Neural progenitor cell (in vitro differentiated cells): ENCODE results near the gene ERBB4. TPM values are rescaled to one million over a fixed set of nuclear protein-coding genes. Genes with fewer than 3 reads are reported as not detected.

Experiments used
- DNase-seq: peaks from one replicate; pipeline ENCODE4 v3.0.0-alpha.2; 2016; ENCODE audit warnings: low spot score
- H2AFZ ChIP-seq: fragments of 200-600 bp; sonication (generic); replicated peaks from 2 replicates; pipeline ENCODE4 v1.6.1; 2016; ENCODE audit warnings: antibody characterized with exemption
- H3F3A ChIP-seq: fragments of 200-600 bp; sonication (generic); 2 replicates; pipeline ENCODE4 v1.6.1; 2016; ENCODE audit warnings: antibody characterized with exemption, low read depth
- H3K27ac ChIP-seq: fragments of 200-600 bp; sonication (generic); 2 replicates; pipeline ENCODE4 v1.5.1; 2016; ENCODE audit warnings: mild to moderate bottlenecking
- H3K27me3 ChIP-seq: fragments of 200-600 bp; sonication (generic); 2 replicates; pipeline ENCODE4 v1.6.1; 2016; ENCODE audit warnings: mild to moderate bottlenecking, moderate library complexity
- H3K36me3 ChIP-seq: fragments of 200-600 bp; sonication (generic); 2 replicates; pipeline ENCODE4 v1.5.1; 2016
- H3K4me1 ChIP-seq: fragments of 200-600 bp; sonication (generic); 2 replicates; pipeline ENCODE4 v1.6.1; 2016; ENCODE audit warnings: mixed run types
- H3K4me2 ChIP-seq: fragments of 200-600 bp; sonication (generic); 2 replicates; pipeline ENCODE4 v1.6.1; 2016
- H3K4me3 ChIP-seq: fragments of 200-600 bp; sonication (generic); 2 replicates; pipeline ENCODE4 v1.5.1; 2016
- H3K79me2 ChIP-seq: fragments of 200-600 bp; sonication (generic); 2 replicates; pipeline ENCODE4 v1.6.1; 2016; ENCODE audit warnings: low read depth
- H3K9ac ChIP-seq: fragments of 200-600 bp; sonication (generic); 2 replicates; pipeline ENCODE4 v1.6.1; 2016
- H3K9me3 ChIP-seq: fragments of 200-600 bp; sonication (generic); 2 replicates; pipeline ENCODE4 v1.5.1; 2016; ENCODE audit warnings: low read depth
- H4K20me1 ChIP-seq: fragments of 200-600 bp; sonication (generic); 2 replicates; pipeline ENCODE4 v1.6.1; 2016; ENCODE audit warnings: low read depth
- H3K27ac Mint-ChIP-seq: 3 replicates; pipeline ENCODE4 v1.8.0; 2021; ENCODE audit warnings: mixed read lengths
- H3K27me3 Mint-ChIP-seq: 2 replicates; pipeline ENCODE4 v1.8.0; 2022; ENCODE audit warnings: low read depth, mild to moderate bottlenecking, inconsistent platforms, moderate library complexity, mixed read lengths; ENCODE audit not compliant: insufficient read depth
- H3K36me3 Mint-ChIP-seq: 3 replicates; pipeline ENCODE4 v1.8.0; 2021; ENCODE audit warnings: mixed read lengths
- H3K4me1 Mint-ChIP-seq: 3 replicates; pipeline ENCODE4 v1.8.0; 2021; ENCODE audit warnings: mixed read lengths
- H3K4me3 Mint-ChIP-seq: 3 replicates; pipeline ENCODE4 v1.8.0; 2021; ENCODE audit warnings: mild to moderate bottlenecking, moderate library complexity, mixed read lengths
- H3K9me3 Mint-ChIP-seq: 3 replicates; pipeline ENCODE4 v1.8.0; 2020; ENCODE audit warnings: mixed read lengths
- CTCF ChIP-seq: fragments of 200-600 bp; sonication (generic); IDR thresholded peaks from 2 replicates; pipeline ENCODE4 v1.5.1; 2017; ENCODE audit warnings: antibody characterized with exemption, mild to moderate bottlenecking
- EZH2 ChIP-seq: fragments of 200-600 bp; sonication (generic); IDR thresholded peaks from 2 replicates; pipeline ENCODE4 v1.6.1; 2017; ENCODE audit warnings: antibody characterized with exemption, mild to moderate bottlenecking, moderate library complexity
- EZH2phosphoT487 ChIP-seq: fragments of 200-600 bp; sonication (generic); IDR thresholded peaks from 2 replicates; pipeline ENCODE4 v1.6.1; 2017; ENCODE audit warnings: antibody characterized with exemption
- total RNA-seq: library from RNA; depleted of rRNA; stranded (reverse); fragments of >200 nt; gene quantifications from 2 replicates; pipeline ENCODE4 v1.2.3, GENCODE V29; 2015; ENCODE audit warnings: low replicate concordance

The ERBB4 gene
- total RNA-seq, 1 donor from 2014 or later, result 1.5 TPM

DNA sequence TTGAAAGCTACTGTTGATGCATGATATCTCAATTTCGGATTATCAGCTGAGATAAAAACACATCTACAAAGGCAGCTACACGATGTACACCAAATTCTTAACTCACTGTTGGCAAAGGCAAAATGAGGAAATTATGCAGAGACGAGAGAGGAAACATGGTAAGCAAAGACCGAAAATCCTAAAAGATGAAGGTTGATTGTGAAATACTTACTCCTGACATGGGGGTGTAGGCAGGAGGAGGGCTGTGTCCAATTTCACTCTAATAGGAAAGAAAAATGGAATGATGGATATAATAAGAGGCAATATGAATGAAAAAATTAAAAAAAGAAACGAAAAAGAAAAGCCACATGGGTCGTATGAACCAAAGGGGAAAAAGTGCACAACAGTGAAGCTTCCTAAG is 1150.9 kb downstream of the ERBB4 start:
- no peaks in the 10 kb centered on the region for H3K27me3 ChIP-seq
- no peak for DNase-seq
- H3K4me3 ChIP-seq, result no peak overlapping the region
- no peak overlapping the region for H3K4me2 ChIP-seq
- H4K20me1 ChIP-seq, result no peaks in the 10 kb centered on the region
- H3K27me3 Mint-ChIP-seq, result no peaks in the 10 kb centered on the region
- no peak overlapping the region for H3K27ac ChIP-seq
- TF ChIP-seq EZH2phosphoT487, result no peak
- TF ChIP-seq EZH2, result no peak
- no peak for TF ChIP-seq CTCF
- H3F3A ChIP-seq, result peaks cover 15% of the 10 kb centered on the region
- no peaks in the 10 kb centered on the region for H3K79me2 ChIP-seq
- no peak overlapping the region for H3K27ac Mint-ChIP-seq
- H3K36me3 Mint-ChIP-seq, result peaks cover 17% of the 10 kb centered on the region
- no peaks in the 10 kb centered on the region for H3K36me3 ChIP-seq
- H3K4me1 Mint-ChIP-seq, result peaks cover 17% of the 10 kb centered on the region
- H3K9me3 ChIP-seq, result no peaks in the 10 kb centered on the region
- no peak overlapping the region for H2AFZ ChIP-seq
- peaks cover 23% of the 10 kb centered on the region for H3K4me1 ChIP-seq
- H3K4me3 Mint-ChIP-seq, result no peak overlapping the region
- no peaks in the 10 kb centered on the region for H3K9me3 Mint-ChIP-seq
- no peak overlapping the region for H3K9ac ChIP-seq

DNA sequence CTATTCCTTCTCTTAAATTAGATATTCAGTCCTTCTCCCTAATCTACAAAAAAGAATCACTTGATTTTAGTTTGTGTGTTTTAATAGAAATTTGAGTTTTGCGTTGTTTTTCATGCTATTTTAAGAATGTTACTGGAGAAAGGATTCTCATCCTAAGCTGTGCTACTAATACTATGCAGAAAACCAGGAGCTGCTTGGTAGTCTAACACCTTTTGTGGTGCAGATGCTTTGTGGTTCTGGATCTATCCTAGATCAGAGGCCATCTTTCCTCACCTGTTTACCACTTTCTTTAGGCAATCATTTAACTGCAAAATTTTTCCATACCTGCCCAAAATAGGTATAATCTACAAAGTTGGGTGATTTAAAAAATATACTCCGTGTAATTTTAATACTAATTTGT is 1158.6 kb downstream of the ERBB4 start:
- Histone ChIP-seq H3K27ac (no peak overlapping the region), H3K9me3 (no peaks in the 10 kb centered on the region), H3K4me1 (no peaks in the 10 kb centered on the region), H2AFZ (no peak overlapping the region), H4K20me1 (no peaks in the 10 kb centered on the region), H3K27me3 (no peaks in the 10 kb centered on the region), H3K4me2 (no peak overlapping the region), H3K9ac (no peak overlapping the region), H3K79me2 (no peaks in the 10 kb centered on the region), H3F3A (no peaks in the 10 kb centered on the region), H3K36me3 (no peaks in the 10 kb centered on the region), H3K4me3 (no peak overlapping the region)
- peaks cover 5% of the 10 kb centered on the region for H3K4me1 Mint-ChIP-seq
- DNase-seq, result no peak
- H3K27ac Mint-ChIP-seq, result no peak overlapping the region
- no peaks in the 10 kb centered on the region for H3K27me3 Mint-ChIP-seq
- TF ChIP-seq CTCF (no peak), EZH2phosphoT487 (no peak), EZH2 (no peak)
- peaks cover 20% of the 10 kb centered on the region for H3K36me3 Mint-ChIP-seq
- H3K9me3 Mint-ChIP-seq, result no peaks in the 10 kb centered on the region
- no peak overlapping the region for H3K4me3 Mint-ChIP-seq

DNA sequence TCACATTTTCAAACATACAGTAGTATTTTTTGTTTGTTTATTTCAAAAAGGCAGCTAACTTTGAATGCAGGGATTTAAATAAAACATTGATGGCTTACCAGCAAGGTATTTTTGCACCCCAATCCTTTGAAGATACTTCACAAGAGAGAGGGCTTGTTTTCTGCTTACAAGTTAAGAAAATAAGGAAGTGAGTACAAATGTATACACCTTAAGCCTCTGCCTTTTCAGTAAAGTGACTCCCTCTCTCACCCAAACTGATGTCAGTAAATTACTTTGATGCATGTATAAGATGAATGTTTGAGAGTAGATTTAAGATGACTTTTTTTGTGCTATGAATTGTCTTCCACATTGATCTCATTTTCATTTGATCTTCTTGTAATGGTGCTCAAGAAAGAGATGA is 1162.2 kb downstream of the ERBB4 start:
- Histone ChIP-seq H3K9ac (no peak overlapping the region), H3K4me2 (no peak overlapping the region), H3K27me3 (no peaks in the 10 kb centered on the region), H3K9me3 (no peaks in the 10 kb centered on the region), H3F3A (no peaks in the 10 kb centered on the region), H3K79me2 (no peaks in the 10 kb centered on the region), H3K27ac (no peak overlapping the region), H3K4me1 (no peaks in the 10 kb centered on the region), H3K4me3 (no peak overlapping the region), H3K36me3 (no peaks in the 10 kb centered on the region), H4K20me1 (no peaks in the 10 kb centered on the region), H2AFZ (peak overlapping the region; percentile 65)
- H3K36me3 Mint-ChIP-seq, result no peaks in the 10 kb centered on the region
- DNase-seq, result no peak
- H3K4me3 Mint-ChIP-seq, result no peak overlapping the region
- H3K9me3 Mint-ChIP-seq, result no peaks in the 10 kb centered on the region
- TF ChIP-seq CTCF (no peak), EZH2 (no peak), EZH2phosphoT487 (no peak)
- H3K4me1 Mint-ChIP-seq, result peaks cover 5% of the 10 kb centered on the region
- no peaks in the 10 kb centered on the region for H3K27me3 Mint-ChIP-seq
- H3K27ac Mint-ChIP-seq, result no peak overlapping the region

DNA sequence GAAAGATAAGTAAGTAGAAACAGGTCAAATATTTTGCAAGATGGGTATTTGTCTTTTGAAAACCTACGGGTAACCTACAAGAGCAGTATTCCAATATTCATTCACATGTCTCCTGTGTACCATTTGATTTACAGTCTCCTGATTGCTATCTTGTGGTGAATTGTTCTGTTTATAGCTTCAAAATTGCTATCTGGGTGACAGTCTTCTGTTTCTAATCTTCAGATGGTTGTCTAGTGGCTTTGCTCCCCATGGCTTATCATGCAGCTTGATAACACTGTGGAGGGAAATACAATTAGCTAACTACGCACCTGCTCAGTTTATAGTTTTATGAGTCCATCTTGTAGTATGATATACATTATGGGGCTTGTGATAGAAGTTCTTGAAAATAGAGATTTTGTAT is 1165.4 kb downstream of the ERBB4 start:
- Histone ChIP-seq H3K27me3 (no peaks in the 10 kb centered on the region), H3K4me2 (no peak overlapping the region), H3K27ac (no peak overlapping the region), H3K4me1 (no peaks in the 10 kb centered on the region), H3K9ac (no peak overlapping the region), H3K9me3 (no peaks in the 10 kb centered on the region), H3K36me3 (no peaks in the 10 kb centered on the region), H4K20me1 (no peaks in the 10 kb centered on the region), H3K79me2 (no peaks in the 10 kb centered on the region), H2AFZ (no peak overlapping the region), H3F3A (no peaks in the 10 kb centered on the region), H3K4me3 (no peak overlapping the region)
- H3K4me1 Mint-ChIP-seq, result peaks cover 10% of the 10 kb centered on the region
- H3K27me3 Mint-ChIP-seq, result peaks cover 3% of the 10 kb centered on the region
- TF ChIP-seq EZH2phosphoT487, result no peak
- TF ChIP-seq CTCF, result no peak
- no peak for TF ChIP-seq EZH2
- no peak overlapping the region for H3K4me3 Mint-ChIP-seq
- H3K9me3 Mint-ChIP-seq, result no peaks in the 10 kb centered on the region
- H3K36me3 Mint-ChIP-seq, result no peaks in the 10 kb centered on the region
- DNase-seq, result no peak
- no peak overlapping the region for H3K27ac Mint-ChIP-seq
